Measurements from ENCODE around the gene SNUPN.

- TF ChIP-seq POLR2A (IDR thresholded peaks at IDR 0.05) (no peak), CTCF (IDR thresholded peaks at IDR 0.05 in 8 of 11, conservative IDR thresholded peaks at IDR 0.05 in 3 of 11) (no peak), POLR2AphosphoS5 (IDR thresholded peaks at IDR 0.05) (no peak)
Measured at GRCh38 chr15:75620058-75620820, 5.3 kb downstream of the SNUPN start.
